ENCODE data around the gene MYH9. TPM values are rescaled to one million over a fixed set of nuclear protein-coding genes. Genes with fewer than 3 reads are reported as not detected.
"Not testable (repeated sequence)": the region's sequence is repeated elsewhere in the genome, so short reads cannot be mapped to it uniquely, and the experiment has no call there.

MYH9 gene
- total RNA-seq, 6 experiments from 2014 or later, result 881 to 1,084 (median 937) TPM

GRCh38 chr22:36431977-36432376 lies 44.2 kb upstream of the MYH9 start:
- Mint-ChIP-seq H3K4me1 (ENCODE audit: low read depth) (peaks cover 28% of the 10 kb centered on the region), H3K27me3 (ENCODE audit: insufficient read depth) (no peaks in the 10 kb centered on the region; the same call in none of the 2 replicates), H3K9me3 (no peaks in the 10 kb centered on the region), H3K4me3 (no peak overlapping the region), H3K27ac (no peak overlapping the region), H3K36me3 (ENCODE audit: low read depth) (no peaks in the 10 kb centered on the region)
- TF ChIP-seq CTCF (IDR thresholded peaks at IDR 0.05), result no peak
- DNase-seq, result no peak

GRCh38 chr22:36430863-36431262 lies 43.1 kb upstream of the MYH9 start:
- no peak overlapping the region for H3K27ac Mint-ChIP-seq
- no peak for DNase-seq
- TF ChIP-seq CTCF (IDR thresholded peaks at IDR 0.05), result no peak
- no peaks in the 10 kb centered on the region for H3K36me3 Mint-ChIP-seq (ENCODE audit: low read depth)
- H3K9me3 Mint-ChIP-seq, result no peaks in the 10 kb centered on the region
- H3K27me3 Mint-ChIP-seq (ENCODE audit: insufficient read depth), result no peaks in the 10 kb centered on the region; the same call in none of the 2 replicates
- peaks cover 36% of the 10 kb centered on the region for H3K4me1 Mint-ChIP-seq (ENCODE audit: low read depth)
- no peak overlapping the region for H3K4me3 Mint-ChIP-seq

GRCh38 chr22:36427952-36428351 lies 40.2 kb upstream of the MYH9 start:
- not testable (repeated sequence) for H3K27me3 Mint-ChIP-seq (ENCODE audit: insufficient read depth); H3K27ac Mint-ChIP-seq; DNase-seq; H3K9me3 Mint-ChIP-seq; H3K36me3 Mint-ChIP-seq (ENCODE audit: low read depth); H3K4me3 Mint-ChIP-seq
- peaks cover 45% of the 10 kb centered on the region for H3K4me1 Mint-ChIP-seq (ENCODE audit: low read depth)

- Mint-ChIP-seq H3K27me3 (ENCODE audit: insufficient read depth) (no peaks in the 10 kb centered on the region), H3K9me3 (no peaks in the 10 kb centered on the region), H3K27ac (peak overlapping the region; percentile 54), H3K4me3 (no peak overlapping the region), H3K36me3 (ENCODE audit: low read depth) (no peaks in the 10 kb centered on the region), H3K4me1 (ENCODE audit: low read depth) (peaks cover 35% of the 10 kb centered on the region)
- peak; percentile 17; the same call in 1 of the 2 replicates for TF ChIP-seq CTCF (IDR thresholded peaks at IDR 0.05)
- DNase-seq, result no peak
Measured at GRCh38 chr22:36425977-36426523, 38.3 kb upstream of the MYH9 start.

GRCh38 chr22:36424901-36425579 lies 37.3 kb upstream of the MYH9 start:
- H3K27ac Mint-ChIP-seq, result no peak overlapping the region
- H3K27me3 Mint-ChIP-seq (ENCODE audit: insufficient read depth), result no peaks in the 10 kb centered on the region
- no peak for DNase-seq
- H3K9me3 Mint-ChIP-seq, result no peaks in the 10 kb centered on the region
- no peak for TF ChIP-seq CTCF (IDR thresholded peaks at IDR 0.05)
- H3K36me3 Mint-ChIP-seq (ENCODE audit: low read depth), result no peaks in the 10 kb centered on the region
- H3K4me1 Mint-ChIP-seq (ENCODE audit: low read depth), result peaks cover 36% of the 10 kb centered on the region
- H3K4me3 Mint-ChIP-seq, result no peak overlapping the region

- H3K27ac Mint-ChIP-seq, result not testable (repeated sequence)
Measured at GRCh38 chr22:36424466-36424865, 36.7 kb upstream of the MYH9 start.

More at GRCh38 chr22:36424466-36424865, 36.7 kb upstream of the MYH9 start:
- H3K9me3 Mint-ChIP-seq; DNase-seq; H3K27me3 Mint-ChIP-seq (ENCODE audit: insufficient read depth); H3K4me3 Mint-ChIP-seq; H3K36me3 Mint-ChIP-seq (ENCODE audit: low read depth): not testable (repeated sequence)
- peaks cover 42% of the 10 kb centered on the region for H3K4me1 Mint-ChIP-seq (ENCODE audit: low read depth)
